Esophagus squamous epithelium (tissue), 5 donors: ENCODE measurements around the gene DLGAP4. TPM values are rescaled to one million over a fixed set of nuclear protein-coding genes. Genes with fewer than 3 reads are reported as not detected.

Experiments used
- DNase-seq: peaks from one replicate; lab custom pipeline; 2025; lab: John Stamatoyannopoulos, UW
- H3K27ac ChIP-seq, 4 donors: fragments of 200-600 bp; sonication (generic); one replicate each; pipeline ENCODE4 v1.5.1; 2016 to 2019; ENCODE audit warnings: mild to moderate bottlenecking in 1 of 4
- H3K27me3 ChIP-seq, 4 donors: fragments of 200-600 bp; sonication (generic); 1 replicate in 3 of 4; 2 replicates in 1 of 4; pipeline versions ENCODE4 v1.5.1 to v1.6.0; 2017 to 2021; ENCODE audit warnings: antibody characterized with exemption in 1 of 4
- H3K36me3 ChIP-seq, 3 donors: fragments of 200-600 bp; sonication (generic); one replicate each; pipeline ENCODE4 v1.5.1; 2016 to 2019
- H3K4me1 ChIP-seq, 3 donors: fragments of 200-600 bp; sonication (generic); one replicate each; pipeline ENCODE4 v1.5.1; 2017 to 2019
- H3K4me3 ChIP-seq, 4 donors: fragments of 200-600 bp; sonication (generic); 1 replicate in 3 of 4; 2 replicates in 1 of 4; pipeline ENCODE4 v1.5.1; 2016 to 2019; ENCODE audit warnings: mild to moderate bottlenecking in 2 of 4, moderate library complexity in 1 of 4
- H3K9me3 ChIP-seq, 3 donors: fragments of 200-600 bp; sonication (generic); one replicate each; pipeline ENCODE4 v1.5.1; 2016 to 2019
- CTCF ChIP-seq, 6 experiments: fragments of 450-650 bp in 4 of 6; fragments of 200-600 bp in 2 of 6; sonication (generic) in 2 of 6; IDR thresholded peaks; one replicate each; pipeline ENCODE4 v1.5.1; 2016 to 2019; ENCODE audit warnings: antibody characterized with exemption in 6 of 6, mild to moderate bottlenecking in 4 of 6, moderate library complexity in 4 of 6
- POLR2A ChIP-seq, 4 donors: fragments of 450-650 bp; IDR thresholded peaks; one replicate each; pipeline ENCODE4 v1.6.1; 2017; ENCODE audit warnings: antibody characterized with exemption in 4 of 4, mild to moderate bottlenecking in 4 of 4, moderate library complexity in 3 of 4
- WGBS, 2 donors: methylation state at CpG; one replicate each; pipeline ENCODE4 v1.1.5; 2018; 5-methylcytosine and 5-hydroxymethylcytosine counted together
- intact Hi-C: fragments of 100-400 bp; cut with DNase I; formaldehyde crosslinking; loops from one replicate; pipeline ENCODE4 v1.15.0; 2022
- total RNA-seq, 4 donors: library from RNA; depleted of rRNA; stranded (reverse); fragments of >200 nt; gene quantifications; one replicate each; pipeline ENCODE4 v1.1.0, GENCODE V29; 2016
- donor health status: DM: yes; HTN: yes; CAD: no.

The DLGAP4 gene
- total RNA-seq, 4 donors from 2014 or later = 9.4 to 40.4 (median 16.4) TPM

- H3K9me3 ChIP-seq = no peaks in the 10 kb centered on the region
- 40 to 93% methylated on average over 1 to 3 of the region's 12 CpGs for WGBS, 2 donors
- peaks cover 0 to 38% (median 0%) of the 10 kb centered on the region in 3 donors for H3K36me3 ChIP-seq
- TF ChIP-seq POLR2A (IDR thresholded peaks at IDR 0.05) = no peak
- TF ChIP-seq CTCF (IDR thresholded peaks at IDR 0.05) = no peak
- no peak for DNase-seq
- H3K27ac ChIP-seq = no peak overlapping the region
- no peak overlapping the region for H3K4me3 ChIP-seq
- H3K4me1 ChIP-seq = peaks cover 5 to 69% (median 32%) of the 10 kb centered on the region in 3 donors
- intact Hi-C loops = loop anchor here (10.0 kb wide), 1 partner anchor 83 kb away; no protein-coding TSS in a partner anchor
- H3K27me3 ChIP-seq = no peaks in the 10 kb centered on the region
Observed at GRCh38 chr20:36548006-36548315, 241.8 kb downstream of the DLGAP4 start.

GRCh38 chr20:36548704-36549627, 242.8 kb downstream of the DLGAP4 start:
- peaks cover 4 to 59% (median 24%) of the 10 kb centered on the region in 3 donors for H3K4me1 ChIP-seq
- TF ChIP-seq CTCF (IDR thresholded peaks at IDR 0.05) (no peak), POLR2A (IDR thresholded peaks at IDR 0.05) (no peak)
- H3K27ac ChIP-seq = peak overlapping the region; percentile 18 to 75 (median 51)
- DNase-seq = no peak
- no peaks in the 10 kb centered on the region for H3K27me3 ChIP-seq
- H3K4me3 ChIP-seq = no peak overlapping the region
- WGBS, 2 donors = 82 to 88% methylated on average over 11 to 13 of the region's 23 CpGs
- no peaks in the 10 kb centered on the region for H3K9me3 ChIP-seq
- intact Hi-C loops = loop anchor here (10.0 kb wide), 1 partner anchor 84 kb away; no protein-coding TSS in a partner anchor
- peaks cover 0 to 38% (median 0%) of the 10 kb centered on the region in 3 donors for H3K36me3 ChIP-seq

GRCh38 chr20:36549628-36549941, 243.4 kb downstream of the DLGAP4 start:
- Histone ChIP-seq H3K27me3 (no peaks in the 10 kb centered on the region), H3K4me3 (no peak overlapping the region), H3K9me3 (no peaks in the 10 kb centered on the region), H3K27ac (peak overlapping the region; percentile 18 to 75 (median 51)), H3K4me1 (peaks cover 0 to 53% (median 19%) of the 10 kb centered on the region in 3 donors), H3K36me3 (peaks cover 0 to 38% (median 0%) of the 10 kb centered on the region in 3 donors)
- TF ChIP-seq POLR2A (IDR thresholded peaks at IDR 0.05) = no peak
- no peak for TF ChIP-seq CTCF (IDR thresholded peaks at IDR 0.05)
- 83% methylated on average over 4 of the region's 9 CpGs; no CpG with 5 or more reads in 1 of the 2 donors for WGBS, 2 donors
- no peak for DNase-seq
- intact Hi-C loops = loop anchor here (10.0 kb wide), 1 partner anchor 85 kb away; no protein-coding TSS in a partner anchor

GRCh38 chr20:36549942-36550789, 244.0 kb downstream of the DLGAP4 start:
- 33 to 57% methylated on average over 1 to 13 of the region's 16 CpGs for WGBS, 2 donors
- Histone ChIP-seq H3K4me1 (peaks cover 0 to 48% (median 18%) of the 10 kb centered on the region in 3 donors), H3K27ac (peak overlapping the region; percentile 12 to 75 (median 51)), H3K9me3 (no peaks in the 10 kb centered on the region), H3K4me3 (no peak overlapping the region), H3K27me3 (no peaks in the 10 kb centered on the region), H3K36me3 (peaks cover 0 to 34% (median 0%) of the 10 kb centered on the region in 3 donors)
- no peak for DNase-seq
- intact Hi-C loops = loop anchor here (10.0 kb wide), 1 partner anchor 85 kb away; no protein-coding TSS in a partner anchor
- TF ChIP-seq CTCF (IDR thresholded peaks at IDR 0.05) (no peak), POLR2A (IDR thresholded peaks at IDR 0.05) (no peak)
